22Rv1 (cell line): Measurements from ENCODE around the gene C6orf15.

Experiments
- ZFX ChIP-seq: fragments of 450-650 bp; IDR thresholded peaks from 2 replicates; pipeline ENCODE4 v1.6.1; 2017; ENCODE audit warnings: antibody characterized with exemption, borderline replicate concordance
- TF ChIP-seq, protein P1 (sequence below): fragments of 450-650 bp; IDR thresholded peaks from 2 replicates; pipeline ENCODE4 v1.5.1; 2017; ENCODE audit warnings: mild to moderate bottlenecking

DNA sequence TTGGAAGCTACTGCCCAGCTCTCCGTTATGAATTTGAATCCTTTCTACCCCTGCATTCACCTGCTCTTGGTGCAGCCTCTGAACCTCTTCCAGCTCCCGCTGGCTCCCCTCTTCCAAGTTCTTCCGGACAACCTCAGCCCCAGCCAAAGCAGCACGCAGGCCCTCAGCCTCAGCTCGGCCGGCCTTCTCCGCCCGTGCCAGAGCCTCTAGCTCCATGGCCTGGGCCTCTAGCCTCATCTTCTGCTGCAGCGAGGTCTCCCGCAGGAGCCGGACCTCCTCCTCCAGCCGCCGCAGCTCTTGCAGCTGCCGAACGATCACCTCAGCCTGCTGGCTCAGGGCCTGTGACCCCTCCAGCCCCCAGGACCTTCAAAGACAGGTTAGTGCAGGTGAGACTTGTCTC, 42.1 kb upstream of the C6orf15 start:
- TF ChIP-seq, protein P1, sequence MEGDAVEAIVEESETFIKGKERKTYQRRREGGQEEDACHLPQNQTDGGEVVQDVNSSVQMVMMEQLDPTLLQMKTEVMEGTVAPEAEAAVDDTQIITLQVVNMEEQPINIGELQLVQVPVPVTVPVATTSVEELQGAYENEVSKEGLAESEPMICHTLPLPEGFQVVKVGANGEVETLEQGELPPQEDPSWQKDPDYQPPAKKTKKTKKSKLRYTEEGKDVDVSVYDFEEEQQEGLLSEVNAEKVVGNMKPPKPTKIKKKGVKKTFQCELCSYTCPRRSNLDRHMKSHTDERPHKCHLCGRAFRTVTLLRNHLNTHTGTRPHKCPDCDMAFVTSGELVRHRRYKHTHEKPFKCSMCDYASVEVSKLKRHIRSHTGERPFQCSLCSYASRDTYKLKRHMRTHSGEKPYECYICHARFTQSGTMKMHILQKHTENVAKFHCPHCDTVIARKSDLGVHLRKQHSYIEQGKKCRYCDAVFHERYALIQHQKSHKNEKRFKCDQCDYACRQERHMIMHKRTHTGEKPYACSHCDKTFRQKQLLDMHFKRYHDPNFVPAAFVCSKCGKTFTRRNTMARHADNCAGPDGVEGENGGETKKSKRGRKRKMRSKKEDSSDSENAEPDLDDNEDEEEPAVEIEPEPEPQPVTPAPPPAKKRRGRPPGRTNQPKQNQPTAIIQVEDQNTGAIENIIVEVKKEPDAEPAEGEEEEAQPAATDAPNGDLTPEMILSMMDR, result no peak
- TF ChIP-seq ZFX, result no peak
